Body of pancreas (tissue), 4 donors: ENCODE measurements around the gene SAP30.

Experiments used
- CTCF ChIP-seq, 7 experiments: fragments of 450-650 bp in 4 of 7; fragments of 200-600 bp in 3 of 7; sonication (generic) in 3 of 7; IDR thresholded peaks; one replicate each; pipeline ENCODE4 v1.5.1; 2016 to 2019; ENCODE audit warnings: antibody characterized with exemption in 7 of 7
- POLR2A ChIP-seq, 3 donors: fragments of 450-650 bp; IDR thresholded peaks; one replicate each; pipeline ENCODE4 v1.6.1; 2016; ENCODE audit warnings: antibody characterized with exemption in 3 of 3, mild to moderate bottlenecking in 2 of 3

- no peak for TF ChIP-seq POLR2A (IDR thresholded peaks at IDR 0.05)
- TF ChIP-seq CTCF (IDR thresholded peaks at IDR 0.05) = no peak
These were observed 42.3 kb downstream of the SAP30 start for GRCh38 chr4:173413036-173413435.
